Measurements from ENCODE around the gene MED12L.

MED12L gene

DNA sequence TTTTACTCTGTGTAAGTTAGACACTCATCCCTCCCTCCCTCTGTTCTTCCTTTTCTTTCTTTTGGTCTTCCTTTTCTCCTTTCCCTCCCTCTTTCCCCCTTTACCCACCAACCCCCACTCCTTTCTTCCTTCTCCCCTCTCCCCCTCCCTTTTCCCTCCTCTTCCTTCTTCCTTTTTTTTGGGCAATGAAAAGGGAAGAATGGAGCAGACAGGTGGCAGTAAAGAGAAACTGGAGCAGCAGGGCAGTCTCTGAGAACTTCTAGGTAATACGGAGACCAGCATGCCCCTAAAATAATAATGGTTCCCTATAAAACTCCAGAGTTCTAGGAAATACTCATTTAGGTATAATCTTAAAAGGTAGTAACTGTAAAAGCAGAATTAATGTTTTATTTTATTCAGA, 129.0 kb downstream of the MED12L start:
- no peak overlapping the region for H2BK15ac ChIP-seq (replicated peaks; ENCODE audit: low read depth)
- H3K27ac ChIP-seq (ENCODE audit: low read depth, low read length): no peak overlapping the region
- H3K27me3 ChIP-seq (ENCODE audit: insufficient read depth, low read length, poor library complexity): no peaks in the 10 kb centered on the region
- H3K4ac ChIP-seq (ENCODE audit: low read depth, low read length): no peak overlapping the region
- H2AK5ac ChIP-seq (ENCODE audit: low read length): no peak overlapping the region
- H3K4me2 ChIP-seq (ENCODE audit: low read length): no peak overlapping the region
- H3K4me3 ChIP-seq (ENCODE audit: low read length): no peak overlapping the region
- no peak overlapping the region for H4K5ac ChIP-seq (ENCODE audit: low read length)
- no peak overlapping the region for H2BK5ac ChIP-seq (ENCODE audit: low read length)
- WGBS (ENCODE audit: extremely low coverage, insufficient coverage, low lambda C conversion rate): no CpG with 5 or more reads among the region's 1 CpG
- H3K56ac ChIP-seq (ENCODE audit: low read length): no peak overlapping the region
- H3K4me1 ChIP-seq (ENCODE audit: control insufficient read depth, low read depth, low read length): no peaks in the 10 kb centered on the region
- H3K36me3 ChIP-seq (ENCODE audit: control insufficient read depth, insufficient read depth, low read length): no peaks in the 10 kb centered on the region
- DNase-seq: peak; percentile 60
- H4K8ac ChIP-seq (ENCODE audit: low read depth, low read length): no peak overlapping the region
- no peak overlapping the region for H3K23ac ChIP-seq (ENCODE audit: low read length)
- H3K9ac ChIP-seq (ENCODE audit: low read length): no peak overlapping the region
- no peaks in the 10 kb centered on the region for H3K79me2 ChIP-seq (ENCODE audit: control insufficient read depth, insufficient read depth, low read length)
- no peaks in the 10 kb centered on the region for H3K79me1 ChIP-seq (ENCODE audit: low read length)
- no peak overlapping the region for H3K18ac ChIP-seq (ENCODE audit: low read length)
- H2BK120ac ChIP-seq (ENCODE audit: low read depth, low read length): no peak overlapping the region

DNA sequence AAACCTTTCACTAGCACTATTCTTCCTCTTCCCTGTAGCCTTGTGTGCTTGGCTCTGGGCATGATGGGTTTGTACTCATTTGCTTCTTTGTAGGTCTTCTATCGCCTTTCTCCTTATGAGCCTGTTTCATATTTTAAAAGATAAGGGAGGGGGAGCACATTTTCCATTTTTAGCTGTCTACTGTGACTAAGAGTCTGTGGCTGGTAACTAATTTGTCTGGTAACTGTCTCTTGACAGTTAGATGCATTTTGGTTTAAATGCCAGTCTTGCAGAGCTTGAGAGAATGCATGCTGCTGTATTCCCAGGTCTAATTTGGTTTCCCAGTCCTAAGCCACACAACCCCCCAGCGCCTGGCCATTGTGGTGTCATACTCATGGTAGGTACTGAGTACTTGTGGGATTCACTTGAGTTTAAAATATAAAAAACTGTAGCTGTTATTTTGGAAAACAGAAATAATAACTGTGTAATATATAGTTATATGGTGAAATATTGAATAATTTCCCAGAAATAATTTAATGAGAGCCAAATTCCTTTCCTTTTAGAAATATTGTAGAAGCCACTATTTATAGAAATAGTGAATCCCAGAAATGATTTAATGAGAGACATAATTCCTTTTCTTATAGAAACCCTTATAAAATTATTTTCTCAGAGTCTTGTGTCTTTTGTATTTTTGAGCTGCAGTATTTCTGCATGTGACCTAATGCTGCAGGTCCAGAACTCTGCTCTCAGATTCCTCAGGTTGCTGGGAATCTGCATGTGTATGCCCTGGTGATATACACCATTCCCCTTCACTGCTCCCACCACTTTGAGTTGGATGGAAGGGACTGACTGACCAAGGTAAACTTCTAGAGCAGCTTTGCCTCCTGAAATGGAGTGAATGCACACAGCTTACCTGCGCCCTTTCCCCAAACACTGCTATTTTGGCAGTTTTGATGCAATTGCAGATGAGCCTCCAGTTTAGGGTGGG, 131.5 kb downstream of the MED12L start:
- H3K56ac ChIP-seq (ENCODE audit: low read length): no peak overlapping the region
- no peaks in the 10 kb centered on the region for H3K79me2 ChIP-seq (ENCODE audit: control insufficient read depth, insufficient read depth, low read length)
- DNase-seq: no peak
- no peak overlapping the region for H2BK5ac ChIP-seq (ENCODE audit: low read length)
- no peak overlapping the region for H2BK120ac ChIP-seq (ENCODE audit: low read depth, low read length)
- no peak overlapping the region for H3K4me2 ChIP-seq (ENCODE audit: low read length)
- no peak overlapping the region for H2BK15ac ChIP-seq (replicated peaks; ENCODE audit: low read depth)
- H3K9ac ChIP-seq (ENCODE audit: low read length): no peak overlapping the region
- no peak overlapping the region for H2AK5ac ChIP-seq (ENCODE audit: low read length)
- no peaks in the 10 kb centered on the region for H3K79me1 ChIP-seq (ENCODE audit: low read length)
- H3K18ac ChIP-seq (ENCODE audit: low read length): no peak overlapping the region
- no peaks in the 10 kb centered on the region for H3K36me3 ChIP-seq (ENCODE audit: control insufficient read depth, insufficient read depth, low read length)
- no peak overlapping the region for H4K8ac ChIP-seq (ENCODE audit: low read depth, low read length)
- no peak overlapping the region for H3K23ac ChIP-seq (ENCODE audit: low read length)
- no peak overlapping the region for H3K4me3 ChIP-seq (ENCODE audit: low read length)
- H3K27ac ChIP-seq (ENCODE audit: low read depth, low read length): no peak overlapping the region
- H3K4ac ChIP-seq (ENCODE audit: low read depth, low read length): no peak overlapping the region
- WGBS (ENCODE audit: extremely low coverage, insufficient coverage, low lambda C conversion rate): no CpG with 5 or more reads among the region's 3 CpGs
- no peak overlapping the region for H4K5ac ChIP-seq (ENCODE audit: low read length)
- H3K27me3 ChIP-seq (ENCODE audit: insufficient read depth, low read length, poor library complexity): no peaks in the 10 kb centered on the region
- H3K4me1 ChIP-seq (ENCODE audit: control insufficient read depth, low read depth, low read length): no peaks in the 10 kb centered on the region

DNA sequence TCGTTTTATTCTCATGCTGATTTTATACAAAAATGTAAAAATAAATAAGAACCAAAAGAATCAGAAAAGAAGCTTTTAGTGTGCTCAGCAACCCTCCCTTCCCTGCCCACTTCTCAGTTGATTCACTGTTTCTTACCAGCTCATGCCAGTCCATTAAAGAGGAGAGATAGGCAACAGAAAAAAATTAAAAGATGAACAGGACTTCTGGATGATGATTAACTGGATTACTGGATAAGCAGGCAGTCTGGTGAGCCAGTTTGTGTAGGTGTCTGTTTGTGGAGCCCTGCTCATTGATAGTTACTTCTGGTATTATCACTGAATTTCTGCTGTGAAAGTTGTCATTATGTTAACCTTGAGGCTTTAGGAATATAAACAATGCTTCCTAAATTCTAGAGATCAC, 132.7 kb downstream of the MED12L start:
- Histone ChIP-seq H3K27me3 (ENCODE audit: insufficient read depth, low read length, poor library complexity) (no peaks in the 10 kb centered on the region), H3K4me3 (ENCODE audit: low read length) (no peak overlapping the region), H4K8ac (ENCODE audit: low read depth, low read length) (no peak overlapping the region), H3K79me2 (ENCODE audit: control insufficient read depth, insufficient read depth, low read length) (no peaks in the 10 kb centered on the region), H3K4me1 (ENCODE audit: control insufficient read depth, low read depth, low read length) (no peaks in the 10 kb centered on the region), H4K5ac (ENCODE audit: low read length) (no peak overlapping the region), H3K79me1 (ENCODE audit: low read length) (no peaks in the 10 kb centered on the region), H3K9ac (ENCODE audit: low read length) (no peak overlapping the region), H3K18ac (ENCODE audit: low read length) (no peak overlapping the region), H2AK5ac (ENCODE audit: low read length) (no peak overlapping the region), H3K4me2 (ENCODE audit: low read length) (no peak overlapping the region), H3K36me3 (ENCODE audit: control insufficient read depth, insufficient read depth, low read length) (no peaks in the 10 kb centered on the region), H3K56ac (ENCODE audit: low read length) (no peak overlapping the region), H3K23ac (ENCODE audit: low read length) (no peak overlapping the region), H3K4ac (ENCODE audit: low read depth, low read length) (no peak overlapping the region), H2BK15ac (replicated peaks; ENCODE audit: low read depth) (no peak overlapping the region), H2BK120ac (ENCODE audit: low read depth, low read length) (no peak overlapping the region), H2BK5ac (ENCODE audit: low read length) (no peak overlapping the region), H3K27ac (ENCODE audit: low read depth, low read length) (no peak overlapping the region)
- no CpG with 5 or more reads among the region's 1 CpG for WGBS (ENCODE audit: extremely low coverage, insufficient coverage, low lambda C conversion rate)
- no peak for DNase-seq

DNA sequence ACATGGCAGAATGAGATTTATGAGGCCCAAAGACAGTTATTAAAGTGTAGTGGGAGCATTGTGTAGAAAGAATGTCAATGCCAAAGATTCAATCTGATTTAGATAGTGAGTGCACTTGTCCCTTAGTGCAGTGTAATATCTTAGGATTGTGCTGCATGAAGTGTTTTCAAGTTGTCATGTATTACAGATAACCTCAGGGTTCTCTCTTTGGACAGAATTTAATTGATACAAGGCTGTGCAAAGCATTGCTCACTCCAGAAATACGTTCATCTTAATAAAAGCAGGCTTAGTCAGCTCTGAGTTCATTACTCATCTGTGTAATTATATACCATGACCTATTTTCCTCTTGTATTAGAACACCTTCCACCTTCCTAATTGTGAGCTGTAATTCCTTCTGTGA, 133.6 kb downstream of the MED12L start:
- H3K36me3 ChIP-seq (ENCODE audit: control insufficient read depth, insufficient read depth, low read length): no peaks in the 10 kb centered on the region
- WGBS (ENCODE audit: extremely low coverage, insufficient coverage, low lambda C conversion rate): no CpG with 5 or more reads among the region's 1 CpG
- no peak overlapping the region for H3K18ac ChIP-seq (ENCODE audit: low read length)
- H2AK5ac ChIP-seq (ENCODE audit: low read length): no peak overlapping the region
- no peak for DNase-seq
- no peak overlapping the region for H3K23ac ChIP-seq (ENCODE audit: low read length)
- no peak overlapping the region for H3K56ac ChIP-seq (ENCODE audit: low read length)
- H3K4ac ChIP-seq (ENCODE audit: low read depth, low read length): no peak overlapping the region
- no peak overlapping the region for H3K27ac ChIP-seq (ENCODE audit: low read depth, low read length)
- no peak overlapping the region for H2BK15ac ChIP-seq (replicated peaks; ENCODE audit: low read depth)
- no peaks in the 10 kb centered on the region for H3K4me1 ChIP-seq (ENCODE audit: control insufficient read depth, low read depth, low read length)
- H3K79me2 ChIP-seq (ENCODE audit: control insufficient read depth, insufficient read depth, low read length): no peaks in the 10 kb centered on the region
- H3K4me2 ChIP-seq (ENCODE audit: low read length): no peak overlapping the region
- H3K27me3 ChIP-seq (ENCODE audit: insufficient read depth, low read length, poor library complexity): no peaks in the 10 kb centered on the region
- H3K9ac ChIP-seq (ENCODE audit: low read length): no peak overlapping the region
- no peak overlapping the region for H2BK120ac ChIP-seq (ENCODE audit: low read depth, low read length)
- H4K5ac ChIP-seq (ENCODE audit: low read length): no peak overlapping the region
- no peak overlapping the region for H2BK5ac ChIP-seq (ENCODE audit: low read length)
- no peak overlapping the region for H4K8ac ChIP-seq (ENCODE audit: low read depth, low read length)
- no peaks in the 10 kb centered on the region for H3K79me1 ChIP-seq (ENCODE audit: low read length)
- no peak overlapping the region for H3K4me3 ChIP-seq (ENCODE audit: low read length)

DNA sequence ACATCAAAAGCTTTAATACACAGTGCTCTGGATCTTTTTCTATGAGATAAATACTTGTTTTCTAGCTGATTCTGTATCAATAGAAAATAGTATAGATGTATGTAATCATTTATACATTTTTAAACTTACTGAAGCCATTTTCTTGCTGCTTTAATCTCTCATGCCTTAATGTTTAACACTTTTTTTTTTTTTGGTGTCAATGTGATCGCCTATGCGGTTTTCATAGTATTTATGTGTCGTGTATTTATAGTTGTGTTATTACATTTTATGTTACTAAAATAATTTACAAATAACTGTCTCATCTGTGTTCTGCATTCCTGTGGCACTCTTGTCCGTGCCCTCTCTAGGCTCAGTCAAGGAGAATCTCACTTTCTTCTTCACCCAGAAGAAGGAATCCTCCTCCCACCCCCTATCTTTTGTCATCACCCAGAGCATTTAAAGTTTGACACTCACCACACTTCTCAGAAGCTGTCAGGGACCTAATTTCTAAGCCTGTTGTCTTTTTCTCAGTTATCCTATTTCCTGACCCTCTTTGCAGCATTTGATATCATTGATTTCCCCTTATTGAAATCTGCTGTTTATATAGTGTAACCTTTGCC, 138.9 kb downstream of the MED12L start:
- Histone ChIP-seq H4K5ac (ENCODE audit: low read length) (no peak overlapping the region), H3K4me1 (ENCODE audit: control insufficient read depth, low read depth, low read length) (peaks cover 5% of the 10 kb centered on the region), H3K18ac (ENCODE audit: low read length) (no peak overlapping the region), H3K56ac (ENCODE audit: low read length) (no peak overlapping the region), H3K4me2 (ENCODE audit: low read length) (no peak overlapping the region), H3K79me2 (ENCODE audit: control insufficient read depth, insufficient read depth, low read length) (no peaks in the 10 kb centered on the region), H3K27ac (ENCODE audit: low read depth, low read length) (no peak overlapping the region), H2AK5ac (ENCODE audit: low read length) (no peak overlapping the region), H3K4me3 (ENCODE audit: low read length) (no peak overlapping the region), H2BK5ac (ENCODE audit: low read length) (no peak overlapping the region), H3K4ac (ENCODE audit: low read depth, low read length) (no peak overlapping the region), H3K36me3 (ENCODE audit: control insufficient read depth, insufficient read depth, low read length) (no peaks in the 10 kb centered on the region), H4K8ac (ENCODE audit: low read depth, low read length) (no peak overlapping the region), H3K9ac (ENCODE audit: low read length) (no peak overlapping the region), H3K79me1 (ENCODE audit: low read length) (no peaks in the 10 kb centered on the region), H2BK120ac (ENCODE audit: low read depth, low read length) (no peak overlapping the region), H3K27me3 (ENCODE audit: insufficient read depth, low read length, poor library complexity) (no peaks in the 10 kb centered on the region), H2BK15ac (replicated peaks; ENCODE audit: low read depth) (no peak overlapping the region), H3K23ac (ENCODE audit: low read length) (no peak overlapping the region)
- WGBS (ENCODE audit: extremely low coverage, insufficient coverage, low lambda C conversion rate): no CpG with 5 or more reads among the region's 4 CpGs
- no peak for DNase-seq
